Activated T-cell treated with anti-CD3 and anti-CD28 coated beads, Interleukin-2, amount 50 U/mL, for 72 hours (primary cell): ENCODE results near the gene RMDN3. TPM values are rescaled to one million over a fixed set of nuclear protein-coding genes. Genes with fewer than 3 reads are reported as not detected.
A peak's percentile ranks its signal among the peaks of the same experiment; 100 is the strongest.

Source experiments
- ATAC-seq, 2 donors: fragments of 150-1000 bp; cut with Tn5 transposase; replicated peaks in 1 of 2; 2 replicates each; pipeline ENCODE4 v1.10.0; 2021; ENCODE audit warnings: moderate library complexity in 2 of 2, mild to moderate bottlenecking in 1 of 2
- DNase-seq, 2 donors: peaks; one replicate each; pipeline ENCODE4 v3.0.0; 2021 to 2022; ENCODE audit warnings: mixed read lengths in 1 of 2
- H3K27ac Mint-ChIP-seq: one replicate; pipeline ENCODE4 v1.8.0; 2022; ENCODE audit warnings: mild to moderate bottlenecking, moderate library complexity, mixed read lengths
- H3K27me3 Mint-ChIP-seq: one replicate; pipeline ENCODE4 v1.8.0; 2022; ENCODE audit warnings: low read depth, mixed read lengths
- H3K36me3 Mint-ChIP-seq, 2 donors: one replicate each; pipeline ENCODE4 v1.8.0; 2022; ENCODE audit warnings: mixed read lengths in 2 of 2, mild to moderate bottlenecking in 1 of 2; ENCODE audit not compliant: insufficient read depth in 2 of 2
- H3K4me1 Mint-ChIP-seq: one replicate; pipeline ENCODE4 v1.8.0; 2022; ENCODE audit warnings: low read depth, mixed read lengths
- H3K4me3 Mint-ChIP-seq, 2 donors: one replicate each; pipeline ENCODE4 v1.8.0; 2022; ENCODE audit warnings: mild to moderate bottlenecking in 2 of 2, mixed read lengths in 2 of 2, moderate library complexity in 2 of 2
- H3K9me3 Mint-ChIP-seq, 2 donors: one replicate each; pipeline ENCODE4 v1.8.0; 2022; ENCODE audit warnings: mixed read lengths in 2 of 2
- total RNA-seq, 2 donors: library from RNA; stranded (reverse); gene quantifications; one replicate each; pipeline ENCODE4 v1.2.3, GENCODE V29; 2022

Gene RMDN3
- total RNA-seq, 2 donors from 2014 or later: 28.0 to 30.7 TPM

- peaks cover 40% of the 10 kb centered on the region for H3K4me1 Mint-ChIP-seq
- H3K36me3 Mint-ChIP-seq: no peaks in the 10 kb centered on the region
- no peaks in the 10 kb centered on the region for H3K9me3 Mint-ChIP-seq
- H3K4me3 Mint-ChIP-seq: peak overlapping the region; percentile 69 to 77
- H3K27me3 Mint-ChIP-seq: no peaks in the 10 kb centered on the region
- DNase-seq: no peak
- peak overlapping the region; percentile 88 for H3K27ac Mint-ChIP-seq
- no peak for ATAC-seq
These were observed 13.6 kb upstream of the RMDN3 start for GRCh38 chr15:40768521-40769273.

- ATAC-seq (no peak), DNase-seq (no peak)
- no peaks in the 10 kb centered on the region for H3K36me3 Mint-ChIP-seq
- peaks cover 46% of the 10 kb centered on the region for H3K4me1 Mint-ChIP-seq
- no peaks in the 10 kb centered on the region for H3K27me3 Mint-ChIP-seq
- H3K4me3 Mint-ChIP-seq: peak overlapping the region in 1 of 2 donors; percentile 77
- no peaks in the 10 kb centered on the region for H3K9me3 Mint-ChIP-seq
- H3K27ac Mint-ChIP-seq: no peak overlapping the region
These were observed 12.9 kb upstream of the RMDN3 start for GRCh38 chr15:40767838-40768500.

GRCh38 chr15:40766906-40767837 lies 12.1 kb upstream of the RMDN3 start:
- H3K4me1 Mint-ChIP-seq: peaks cover 52% of the 10 kb centered on the region
- no peaks in the 10 kb centered on the region for H3K9me3 Mint-ChIP-seq
- DNase-seq (no peak), ATAC-seq (no peak)
- H3K27me3 Mint-ChIP-seq: no peaks in the 10 kb centered on the region
- H3K27ac Mint-ChIP-seq: no peak overlapping the region
- H3K4me3 Mint-ChIP-seq: no peak overlapping the region
- H3K36me3 Mint-ChIP-seq: no peaks in the 10 kb centered on the region

GRCh38 chr15:40766194-40766815 lies 11.3 kb upstream of the RMDN3 start:
- Mint-ChIP-seq H3K27me3 (no peaks in the 10 kb centered on the region), H3K4me1 (peaks cover 52% of the 10 kb centered on the region), H3K27ac (no peak overlapping the region), H3K9me3 (no peaks in the 10 kb centered on the region), H3K36me3 (no peaks in the 10 kb centered on the region), H3K4me3 (peak overlapping the region in 1 of 2 donors; percentile 7)
- ATAC-seq: no peak
- DNase-seq: no peak

GRCh38 chr15:40764629-40765103 lies 9.6 kb upstream of the RMDN3 start:
- no peak for DNase-seq
- peak overlapping the region; percentile 82 to 95 for H3K4me3 Mint-ChIP-seq
- H3K27me3 Mint-ChIP-seq: no peaks in the 10 kb centered on the region
- H3K36me3 Mint-ChIP-seq: no peaks in the 10 kb centered on the region
- peaks cover 44% of the 10 kb centered on the region for H3K4me1 Mint-ChIP-seq
- H3K9me3 Mint-ChIP-seq: no peaks in the 10 kb centered on the region
- peak overlapping the region; percentile 60 for H3K27ac Mint-ChIP-seq
- ATAC-seq: no peak

- Mint-ChIP-seq H3K9me3 (no peaks in the 10 kb centered on the region), H3K36me3 (no peaks in the 10 kb centered on the region), H3K4me1 (peaks cover 38% of the 10 kb centered on the region), H3K4me3 (peak within 1 kb of the TSS; percentile 82 to 95), H3K27me3 (no peaks in the 10 kb centered on the region), H3K27ac (peak within 1 kb of the TSS; percentile 68)
- peak; percentile 84 to 87 for DNase-seq
- peak; percentile 76 to 77 for ATAC-seq
These were observed 9.0 kb upstream of the RMDN3 start, which contains the start of gene GCHFR for GRCh38 chr15:40763801-40764628. Gene GCHFR (plus strand): TSS chr15:40764068. CDS start chr15:40764181, 113 bp downstream.

GRCh38 chr15:40762919-40763800 lies 8.1 kb upstream of the RMDN3 start:
- Mint-ChIP-seq H3K27ac (peak overlapping the region; percentile 68), H3K36me3 (no peaks in the 10 kb centered on the region), H3K27me3 (no peaks in the 10 kb centered on the region), H3K9me3 (no peaks in the 10 kb centered on the region), H3K4me1 (peaks cover 29% of the 10 kb centered on the region), H3K4me3 (peak overlapping the region; percentile 82 to 95)
- DNase-seq (peak; percentile 54 to 56), ATAC-seq (peak; percentile 5 to 14)

GRCh38 chr15:40759961-40760360 lies 4.9 kb upstream of the RMDN3 start:
- no peak overlapping the region for H3K4me3 Mint-ChIP-seq
- no peaks in the 10 kb centered on the region for H3K36me3 Mint-ChIP-seq
- no peak overlapping the region for H3K27ac Mint-ChIP-seq
- DNase-seq (no peak), ATAC-seq (no peak)
- no peaks in the 10 kb centered on the region for H3K9me3 Mint-ChIP-seq
- no peaks in the 10 kb centered on the region for H3K27me3 Mint-ChIP-seq
- H3K4me1 Mint-ChIP-seq: peaks cover 29% of the 10 kb centered on the region

GRCh38 chr15:40756938-40757337 lies 1.9 kb upstream of the RMDN3 start:
- Mint-ChIP-seq H3K4me3 (peak overlapping the region; percentile 34 to 45), H3K4me1 (peaks cover 39% of the 10 kb centered on the region), H3K36me3 (peaks cover 0 to under 1% of the 10 kb centered on the region in 2 donors), H3K27me3 (no peaks in the 10 kb centered on the region), H3K27ac (no peak overlapping the region), H3K9me3 (no peaks in the 10 kb centered on the region)
- ATAC-seq (no peak), DNase-seq (no peak)

GRCh38 chr15:40755812-40756208 lies 756 bp upstream of the RMDN3 start:
- ATAC-seq (no peak), DNase-seq (no peak)
- Mint-ChIP-seq H3K36me3 (peaks cover 2% of the 10 kb centered on the region in 2 donors), H3K4me3 (peak overlapping the region; percentile 97 to 99), H3K27me3 (no peaks in the 10 kb centered on the region), H3K4me1 (peaks cover 45% of the 10 kb centered on the region), H3K9me3 (no peaks in the 10 kb centered on the region), H3K27ac (peak overlapping the region; percentile 100)

- Mint-ChIP-seq H3K4me1 (peaks cover 45% of the 10 kb centered on the region), H3K36me3 (peaks cover 2 to 7% of the 10 kb centered on the region in 2 donors), H3K9me3 (no peaks in the 10 kb centered on the region), H3K27ac (peak overlapping the region; percentile 82), H3K4me3 (peak overlapping the region; percentile 97 to 99), H3K27me3 (no peaks in the 10 kb centered on the region)
- peak in 1 of 2 donors; percentile 33 for DNase-seq
- ATAC-seq: peak; percentile 12 to 14
These were observed 526 bp downstream of the RMDN3 start for GRCh38 chr15:40754574-40754882.
